GM18870 (cell line): ENCODE results near the gene ADI1.
"Not testable (repeated sequence)": the region's sequence is repeated elsewhere in the genome, so short reads cannot be mapped to it uniquely, and the experiment has no call there.

Experiments
- ATAC-seq: cut with Tn5 transposase; IDR thresholded peaks from one replicate; pipeline ENCODE4 v1.9.1; 2021; ENCODE audit warnings: moderate library complexity; ENCODE audit not compliant: unreplicated experiment

ADI1 gene

GRCh38 chr2:3464401-3465005 lies 54.8 kb downstream of the ADI1 start:
- no peak for ATAC-seq

- no peak for ATAC-seq
These were observed 55.4 kb downstream of the ADI1 start for GRCh38 chr2:3463944-3464343.

- ATAC-seq = no peak
These were observed 56.0 kb downstream of the ADI1 start for GRCh38 chr2:3463186-3463835.

GRCh38 chr2:3462493-3463104 lies 56.7 kb downstream of the ADI1 start:
- peak; percentile 9 for ATAC-seq

GRCh38 chr2:3461801-3462492 lies 57.4 kb downstream of the ADI1 start:
- ATAC-seq = peak; percentile 75

GRCh38 chr2:3460831-3461800 lies 58.2 kb downstream of the ADI1 start:
- ATAC-seq = no peak

GRCh38 chr2:3460156-3460555 lies 59.2 kb downstream of the ADI1 start:
- ATAC-seq = no peak

- no peak for ATAC-seq
These were observed 59.9 kb downstream of the ADI1 start for GRCh38 chr2:3459185-3460015.

- no peak for ATAC-seq
These were observed 60.7 kb downstream of the ADI1 start for GRCh38 chr2:3458396-3459184.

- ATAC-seq = no peak
These were observed 61.6 kb downstream of the ADI1 start for GRCh38 chr2:3457524-3458395.

GRCh38 chr2:3456125-3456524 lies 63.2 kb downstream of the ADI1 start:
- ATAC-seq = no peak

- no peak for ATAC-seq
These were observed 64.5 kb downstream of the ADI1 start for GRCh38 chr2:3454802-3455201.

- not testable (repeated sequence) for ATAC-seq
These were observed 65.3 kb downstream of the ADI1 start for GRCh38 chr2:3454005-3454404.

- ATAC-seq = no peak
These were observed 65.9 kb downstream of the ADI1 start for GRCh38 chr2:3453190-3453999.

- ATAC-seq = no peak
These were observed 67.2 kb downstream of the ADI1 start for GRCh38 chr2:3451926-3452671.

- ATAC-seq = no peak
These were observed 68.2 kb downstream of the ADI1 start for GRCh38 chr2:3451169-3451568.
